Measurements from ENCODE around the gene BSPRY.

BSPRY gene

DNA sequence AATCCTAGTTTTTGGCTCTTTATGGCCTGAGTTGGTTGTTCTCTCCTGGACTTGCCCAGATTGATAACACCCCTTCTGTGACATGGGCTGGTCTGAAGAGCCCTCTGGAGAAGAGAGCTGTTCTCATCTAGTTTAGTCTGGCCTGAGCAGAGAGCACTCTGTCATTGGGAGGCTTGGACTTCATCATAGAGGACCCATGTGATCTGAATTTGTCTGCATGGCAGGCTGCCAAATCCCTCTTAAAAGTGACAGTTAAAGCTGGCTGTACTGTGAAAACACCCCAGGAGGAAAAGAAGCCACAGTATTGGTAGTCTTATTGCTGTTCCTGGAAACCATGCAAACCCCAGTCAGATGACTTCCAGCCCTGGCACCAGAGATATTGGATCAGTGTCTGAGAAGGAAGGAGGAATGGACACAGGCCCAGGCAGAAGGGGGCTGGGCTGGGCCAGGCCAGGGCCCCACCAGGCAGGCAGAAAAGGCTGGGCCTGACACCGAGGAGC, 5.6 kb upstream of the BSPRY start:
- Histone ChIP-seq H3K27me3 (ENCODE audit: insufficient read depth, low read length) (peaks cover 24% of the 10 kb centered on the region), H3K4me1 (ENCODE audit: insufficient read depth, low read length) (0 out of 2 replicates have a peak, but pooled peaks cover under 1% of the 10 kb centered on the region), H3K4me3 (ENCODE audit: low read length) (no peak overlapping the region), H3K27ac (ENCODE audit: low read depth, low read length) (no peak overlapping the region), H3K9me3 (ENCODE audit: insufficient read depth, low read depth, low read length) (no peaks in the 10 kb centered on the region), H3K36me3 (ENCODE audit: insufficient read depth, low read length) (no peaks in the 10 kb centered on the region), H3K9ac (ENCODE audit: low read depth, low read length) (no peak overlapping the region)
- WGBS = 100% methylated on average over 1 of the region's 1 CpG

DNA sequence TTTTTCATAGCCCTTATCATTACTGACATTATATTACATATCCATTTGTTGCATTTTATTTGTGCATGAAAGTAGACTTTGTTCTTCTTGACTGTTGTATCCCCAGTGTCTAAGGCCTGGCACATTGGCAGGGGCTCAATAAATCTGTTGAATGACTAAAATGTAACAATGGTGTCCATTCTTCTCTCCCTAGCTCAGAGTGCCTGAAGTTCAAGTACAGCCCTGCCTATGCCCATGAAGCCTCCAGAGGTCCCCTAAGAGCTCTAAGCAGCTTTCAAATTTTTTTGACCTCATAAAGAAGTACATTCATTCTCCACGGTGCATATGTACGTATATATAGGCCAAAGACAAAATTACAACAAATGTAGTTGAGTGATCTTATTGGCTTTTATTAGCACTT, 4.2 kb upstream of the BSPRY start:
- Histone ChIP-seq H3K9ac (ENCODE audit: low read depth, low read length) (no peak overlapping the region), H3K27ac (ENCODE audit: low read depth, low read length) (no peak overlapping the region), H3K4me3 (ENCODE audit: low read length) (no peak overlapping the region), H3K27me3 (ENCODE audit: insufficient read depth, low read length) (peaks cover 38% of the 10 kb centered on the region), H3K9me3 (ENCODE audit: insufficient read depth, low read depth, low read length) (no peaks in the 10 kb centered on the region), H3K4me1 (ENCODE audit: insufficient read depth, low read length) (peaks cover 5% of the 10 kb centered on the region), H3K36me3 (ENCODE audit: insufficient read depth, low read length) (no peaks in the 10 kb centered on the region)
- 80% methylated on average over 1 of the region's 2 CpGs for WGBS

DNA sequence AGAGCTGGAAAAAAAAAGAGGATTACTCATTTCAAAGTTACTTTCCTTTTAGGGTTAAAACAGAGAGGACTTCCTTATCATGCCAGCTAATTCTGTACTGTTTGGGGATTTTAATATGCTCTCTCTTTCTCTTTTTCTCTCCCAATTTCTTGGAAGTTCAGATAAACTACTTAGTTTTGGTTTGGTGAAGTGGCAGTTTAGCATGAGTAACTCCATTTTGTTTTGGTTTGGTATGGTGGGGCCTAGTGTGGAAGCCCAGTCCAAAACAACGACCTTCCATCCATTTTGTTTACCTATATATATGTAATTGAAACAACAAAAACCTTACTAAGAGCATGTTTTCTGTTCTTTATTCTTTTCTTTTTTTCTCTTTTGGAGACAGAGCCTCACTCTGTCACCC, 3.7 kb upstream of the BSPRY start:
- H3K27ac ChIP-seq (ENCODE audit: low read depth, low read length) = no peak overlapping the region
- no peaks in the 10 kb centered on the region for H3K9me3 ChIP-seq (ENCODE audit: insufficient read depth, low read depth, low read length)
- no peaks in the 10 kb centered on the region for H3K36me3 ChIP-seq (ENCODE audit: insufficient read depth, low read length)
- no peak overlapping the region for H3K4me3 ChIP-seq (ENCODE audit: low read length)
- peaks cover 43% of the 10 kb centered on the region for H3K27me3 ChIP-seq (ENCODE audit: insufficient read depth, low read length)
- WGBS = no CpG with 5 or more reads among the region's 1 CpG
- no peak overlapping the region for H3K9ac ChIP-seq (ENCODE audit: low read depth, low read length)
- H3K4me1 ChIP-seq (ENCODE audit: insufficient read depth, low read length) = peaks cover 10% of the 10 kb centered on the region

DNA sequence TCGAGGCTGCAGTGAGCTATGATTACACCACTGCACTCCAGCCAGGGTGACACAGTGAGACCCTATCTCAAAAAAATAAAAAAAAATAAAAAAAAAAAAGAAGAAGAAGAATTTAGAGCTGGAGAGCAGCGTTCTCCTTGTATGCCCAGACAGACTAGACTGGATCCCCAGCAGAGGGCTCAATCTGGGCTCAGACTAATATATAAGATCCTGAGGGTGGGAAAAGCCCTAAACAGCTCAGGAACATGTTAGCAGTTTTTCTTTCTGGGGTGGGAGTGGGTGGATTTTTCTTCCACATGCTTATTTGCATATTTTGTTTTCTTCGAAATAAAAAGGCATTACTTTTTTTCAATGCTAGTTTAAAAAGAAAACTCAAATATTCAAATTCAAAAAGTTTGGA, 904 bp upstream of the BSPRY start:
- H3K9me3 ChIP-seq (ENCODE audit: insufficient read depth, low read depth, low read length) = no peaks in the 10 kb centered on the region
- H3K4me3 ChIP-seq (ENCODE audit: low read length) = no peak overlapping the region
- H3K27me3 ChIP-seq (ENCODE audit: insufficient read depth, low read length) = peaks cover 47% of the 10 kb centered on the region
- WGBS = 80% methylated on average over 2 of the region's 3 CpGs
- no peak overlapping the region for H3K9ac ChIP-seq (ENCODE audit: low read depth, low read length)
- H3K36me3 ChIP-seq (ENCODE audit: insufficient read depth, low read length) = no peaks in the 10 kb centered on the region
- no peak overlapping the region for H3K27ac ChIP-seq (ENCODE audit: low read depth, low read length)
- H3K4me1 ChIP-seq (ENCODE audit: insufficient read depth, low read length) = peaks cover 15% of the 10 kb centered on the region

DNA sequence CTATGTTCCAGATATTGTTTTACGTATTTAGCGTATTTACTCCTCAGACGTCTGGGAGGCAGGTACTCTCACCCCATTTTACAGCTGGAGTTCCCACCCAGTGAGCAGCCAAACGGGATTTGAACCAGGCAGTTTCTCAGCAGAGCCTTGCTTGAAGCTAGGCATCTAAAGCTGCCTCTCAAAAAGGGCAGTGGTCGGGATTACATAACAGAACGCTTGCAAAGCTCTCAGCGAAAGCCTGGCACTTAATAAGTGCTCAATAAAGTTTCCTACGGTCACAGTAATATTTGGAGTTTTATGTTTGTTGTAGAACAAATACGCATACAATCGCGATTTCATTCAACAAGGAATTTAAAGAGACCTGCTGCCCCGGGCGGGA, 286 bp upstream of the BSPRY start:
- Histone ChIP-seq H3K27me3 (ENCODE audit: insufficient read depth, low read length) (peaks cover 47% of the 10 kb centered on the region), H3K9ac (ENCODE audit: low read depth, low read length) (no peak overlapping the region), H3K4me1 (ENCODE audit: insufficient read depth, low read length) (peaks cover 15% of the 10 kb centered on the region), H3K9me3 (ENCODE audit: insufficient read depth, low read depth, low read length) (no peaks in the 10 kb centered on the region), H3K36me3 (ENCODE audit: insufficient read depth, low read length) (no peaks in the 10 kb centered on the region), H3K27ac (ENCODE audit: low read depth, low read length) (no peak overlapping the region), H3K4me3 (ENCODE audit: low read length) (peak overlapping the region; percentile 62)
- WGBS = 20% methylated on average over 13 of the region's 13 CpGs

DNA sequence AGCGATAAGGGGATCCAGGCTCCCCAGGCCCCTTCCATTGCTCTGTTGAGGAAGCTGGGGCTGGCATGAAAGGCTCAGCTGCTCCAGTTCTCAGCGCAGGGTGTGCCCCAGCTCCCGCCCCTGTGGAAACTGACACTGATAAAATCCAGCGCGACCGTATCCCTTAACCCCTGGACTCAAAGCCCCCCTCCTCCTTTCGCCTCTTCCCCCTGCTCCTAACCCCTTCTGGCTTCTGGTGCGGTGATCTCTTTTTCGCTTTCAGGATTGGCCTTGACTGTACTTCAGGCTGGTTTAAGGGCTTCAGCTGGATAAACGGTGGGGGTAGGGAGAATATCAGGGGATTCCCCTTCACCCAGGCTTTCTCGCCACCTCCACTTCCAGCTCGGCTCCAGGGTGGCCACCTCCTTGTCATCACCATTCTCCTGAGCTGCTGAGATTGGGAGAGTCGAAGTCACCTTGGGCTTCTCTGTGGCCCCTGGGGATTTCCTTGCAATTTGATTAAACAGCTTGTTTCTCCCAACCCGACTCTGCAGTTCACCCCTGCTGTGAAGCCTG, 843 bp downstream of the BSPRY start:
- Histone ChIP-seq H3K27me3 (ENCODE audit: insufficient read depth, low read length) (peaks cover 47% of the 10 kb centered on the region), H3K27ac (ENCODE audit: low read depth, low read length) (no peak overlapping the region), H3K36me3 (ENCODE audit: insufficient read depth, low read length) (no peaks in the 10 kb centered on the region), H3K4me1 (ENCODE audit: insufficient read depth, low read length) (peaks cover 15% of the 10 kb centered on the region), H3K9me3 (ENCODE audit: insufficient read depth, low read depth, low read length) (no peaks in the 10 kb centered on the region), H3K4me3 (ENCODE audit: low read length) (peak overlapping the region; percentile 62), H3K9ac (ENCODE audit: low read depth, low read length) (no peak overlapping the region)
- 33% methylated on average over 11 of the region's 14 CpGs for WGBS

DNA sequence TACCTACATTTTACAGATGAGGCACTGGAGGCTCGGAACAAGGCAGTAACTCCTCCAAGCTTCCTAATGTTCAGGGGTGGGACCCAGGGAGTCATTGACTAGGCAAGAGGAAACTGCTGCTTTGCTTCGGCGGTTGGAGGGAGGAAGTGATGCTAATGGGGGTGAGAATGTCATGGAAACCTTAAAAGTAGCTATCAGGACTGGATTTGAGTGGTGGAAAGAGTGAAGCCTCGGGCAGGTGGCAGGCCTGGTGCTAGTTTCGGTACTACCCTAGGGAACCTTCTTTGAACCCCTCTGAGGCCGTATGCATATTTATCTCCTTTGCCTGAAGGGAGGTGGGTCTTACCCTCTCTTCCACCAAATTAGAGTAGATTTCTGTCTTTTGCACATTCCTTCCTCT, 1.6 kb downstream of the BSPRY start:
- Histone ChIP-seq H3K27me3 (ENCODE audit: insufficient read depth, low read length) (peaks cover 47% of the 10 kb centered on the region), H3K4me1 (ENCODE audit: insufficient read depth, low read length) (peaks cover 15% of the 10 kb centered on the region), H3K4me3 (ENCODE audit: low read length) (no peak overlapping the region), H3K9me3 (ENCODE audit: insufficient read depth, low read depth, low read length) (no peaks in the 10 kb centered on the region), H3K36me3 (ENCODE audit: insufficient read depth, low read length) (no peaks in the 10 kb centered on the region), H3K9ac (ENCODE audit: low read depth, low read length) (no peak overlapping the region), H3K27ac (ENCODE audit: low read depth, low read length) (no peak overlapping the region)
- 64% methylated on average over 6 of the region's 6 CpGs for WGBS

DNA sequence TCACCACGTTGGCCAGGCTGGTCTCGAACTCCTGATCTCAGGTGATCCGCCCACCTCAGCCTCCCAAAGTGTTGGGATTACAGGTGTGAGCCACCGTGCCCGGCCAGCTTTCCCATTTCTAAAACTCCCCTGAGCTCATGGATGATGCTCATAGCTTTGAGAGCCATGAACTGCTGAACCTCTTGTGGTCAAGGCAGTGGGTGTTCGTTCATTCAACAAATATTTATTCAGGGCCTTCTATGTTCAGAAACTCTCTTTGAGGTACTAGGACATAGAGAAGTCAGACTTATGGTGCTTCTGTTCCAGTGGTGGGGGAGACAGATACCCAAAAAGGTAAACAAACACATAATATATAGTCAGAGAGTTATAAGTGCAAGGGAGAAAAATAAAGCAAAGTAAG, 2.7 kb downstream of the BSPRY start:
- no peak overlapping the region for H3K9ac ChIP-seq (ENCODE audit: low read depth, low read length)
- peaks cover 47% of the 10 kb centered on the region for H3K27me3 ChIP-seq (ENCODE audit: insufficient read depth, low read length)
- H3K36me3 ChIP-seq (ENCODE audit: insufficient read depth, low read length) = no peaks in the 10 kb centered on the region
- H3K4me3 ChIP-seq (ENCODE audit: low read length) = no peak overlapping the region
- peaks cover 15% of the 10 kb centered on the region for H3K4me1 ChIP-seq (ENCODE audit: insufficient read depth, low read length)
- 91% methylated on average over 6 of the region's 6 CpGs for WGBS
- H3K9me3 ChIP-seq (ENCODE audit: insufficient read depth, low read depth, low read length) = no peaks in the 10 kb centered on the region
- H3K27ac ChIP-seq (ENCODE audit: low read depth, low read length) = no peak overlapping the region

DNA sequence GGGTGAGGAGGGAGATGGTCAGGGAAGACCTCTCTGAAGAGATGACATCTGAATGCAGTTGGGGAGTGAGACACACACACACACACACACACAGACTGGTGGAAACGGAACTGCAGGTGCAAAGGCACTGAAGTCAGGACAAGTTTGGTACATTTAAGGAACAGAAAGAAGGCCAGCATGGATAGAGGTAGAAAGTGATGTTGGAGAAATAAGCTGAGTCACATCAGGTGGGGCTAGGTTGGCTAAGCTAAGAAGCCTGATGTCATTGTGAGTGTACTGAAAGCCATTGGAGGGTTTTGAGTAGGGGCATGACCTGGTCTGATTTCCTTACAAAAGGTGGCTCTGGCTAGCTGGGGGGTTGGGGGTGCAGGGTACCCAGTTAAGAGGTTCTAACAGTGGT, 3.1 kb downstream of the BSPRY start:
- 88% methylated on average over 1 of the region's 1 CpG for whole genome bisulfite sequencing
- H3K9ac ChIP-seq (ENCODE audit: low read depth, low read length) = no peak overlapping the region
- H3K9me3 ChIP-seq (ENCODE audit: insufficient read depth, low read depth, low read length) = no peaks in the 10 kb centered on the region
- peaks cover 47% of the 10 kb centered on the region for H3K27me3 ChIP-seq (ENCODE audit: insufficient read depth, low read length)
- peaks cover 15% of the 10 kb centered on the region for H3K4me1 ChIP-seq (ENCODE audit: insufficient read depth, low read length)
- no peak overlapping the region for H3K27ac ChIP-seq (ENCODE audit: low read depth, low read length)
- no peaks in the 10 kb centered on the region for H3K36me3 ChIP-seq (ENCODE audit: insufficient read depth, low read length)
- H3K4me3 ChIP-seq (ENCODE audit: low read length) = no peak overlapping the region

DNA sequence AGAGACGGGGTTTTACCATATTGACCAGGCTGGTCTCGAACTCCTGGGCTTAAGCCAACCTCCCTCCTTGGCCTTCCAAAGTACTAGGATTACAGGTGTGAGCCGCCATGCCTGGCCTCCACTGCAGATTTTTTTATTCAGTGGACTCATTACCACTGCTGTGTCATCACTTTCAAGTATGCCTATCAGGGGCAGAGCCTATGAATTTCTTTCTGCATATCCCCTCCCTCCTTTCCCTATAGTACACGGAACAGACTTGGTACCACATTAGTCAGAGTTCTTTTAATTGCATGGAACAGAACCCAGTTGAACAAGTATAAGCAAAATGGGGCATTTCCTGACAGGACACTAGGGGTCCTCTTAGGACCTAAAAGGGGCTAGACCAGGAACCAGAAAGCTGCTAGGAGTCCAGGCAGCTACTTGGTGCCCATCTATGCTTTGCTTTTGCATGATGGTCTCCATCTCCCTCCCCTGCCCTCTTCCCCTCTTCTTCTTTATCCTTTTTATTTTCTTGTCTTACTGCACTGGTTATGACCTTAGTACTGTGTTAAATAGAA, 5.8 kb downstream of the BSPRY start:
- H3K27me3 ChIP-seq (ENCODE audit: insufficient read depth, low read length) = peaks cover 20% of the 10 kb centered on the region
- no peak overlapping the region for H3K4me3 ChIP-seq (ENCODE audit: low read length)
- WGBS = 84% methylated on average over 4 of the region's 4 CpGs
- no peak overlapping the region for H3K27ac ChIP-seq (ENCODE audit: low read depth, low read length)
- H3K4me1 ChIP-seq (ENCODE audit: insufficient read depth, low read length) = peaks cover 10% of the 10 kb centered on the region
- no peak overlapping the region for H3K9ac ChIP-seq (ENCODE audit: low read depth, low read length)
- no peaks in the 10 kb centered on the region for H3K9me3 ChIP-seq (ENCODE audit: insufficient read depth, low read depth, low read length)
- H3K36me3 ChIP-seq (ENCODE audit: insufficient read depth, low read length) = no peaks in the 10 kb centered on the region

DNA sequence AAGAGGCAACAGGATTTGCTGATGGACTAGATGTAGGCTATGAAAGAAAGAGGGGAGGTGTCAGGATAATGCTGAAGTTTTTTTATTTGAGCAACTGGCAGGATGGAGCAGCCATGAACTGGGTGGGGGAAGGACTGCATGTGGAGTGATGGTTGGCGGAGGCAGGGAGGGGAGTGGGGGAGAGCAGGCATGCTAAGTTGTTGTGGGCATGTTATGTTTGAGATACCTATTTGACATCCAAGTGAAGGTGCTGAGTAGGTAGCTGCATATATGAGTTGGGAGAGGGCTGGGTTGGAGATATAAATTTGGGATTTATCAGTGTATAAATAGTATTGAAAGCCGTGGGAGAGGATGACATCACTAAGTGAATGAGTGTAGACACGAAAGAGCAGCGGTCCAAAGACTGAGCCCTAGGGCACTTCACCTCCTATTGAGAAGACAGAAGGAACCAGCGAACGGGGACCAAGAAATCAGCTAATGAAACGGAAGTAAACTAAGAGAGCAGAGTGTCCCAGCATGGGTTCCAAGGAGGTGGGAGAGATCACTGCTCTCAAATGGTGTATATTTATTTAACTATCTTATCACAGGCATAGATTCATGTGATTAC, 7.4 kb downstream of the BSPRY start:
- Histone ChIP-seq H3K4me1 (ENCODE audit: insufficient read depth, low read length) (peaks cover 5% of the 10 kb centered on the region; the same call in 1 of the 2 replicates), H3K36me3 (ENCODE audit: insufficient read depth, low read length) (no peaks in the 10 kb centered on the region), H3K27me3 (ENCODE audit: insufficient read depth, low read length) (peaks cover 6% of the 10 kb centered on the region; the same call in 1 of the 2 replicates), H3K27ac (ENCODE audit: low read depth, low read length) (no peak overlapping the region), H3K9ac (ENCODE audit: low read depth, low read length) (no peak overlapping the region), H3K4me3 (ENCODE audit: low read length) (no peak overlapping the region), H3K9me3 (ENCODE audit: insufficient read depth, low read depth, low read length) (no peaks in the 10 kb centered on the region)
- WGBS = 75% methylated on average over 7 of the region's 7 CpGs

Measured in HUES64 (cell line).